Neuronal stem cell (in vitro differentiated cells): Measurements from ENCODE around the gene CAB39.

Experiments used
- DNase-seq: peaks from one replicate; pipeline ENCODE4 v3.0.0-alpha.2; 2013; ENCODE audit warnings: low spot score
- H2AFZ ChIP-seq: one replicate; pipeline ENCODE4 v1.6.1; 2013; ENCODE audit warnings: mild to moderate bottlenecking, low read length, inconsistent platforms
- H2AK5ac ChIP-seq: 2 replicates; pipeline ENCODE4 v1.6.1; 2013; ENCODE audit warnings: low read depth, mild to moderate bottlenecking, inconsistent platforms, low read length, moderate library complexity, mixed read lengths
- H2BK120ac ChIP-seq: 2 replicates; pipeline ENCODE4 v1.6.1; 2013; ENCODE audit warnings: low read depth, mild to moderate bottlenecking, inconsistent platforms, low read length, moderate library complexity, mixed read lengths
- H2BK12ac ChIP-seq: one replicate; pipeline ENCODE4 v1.6.1; 2013; ENCODE audit warnings: low read length, inconsistent platforms
- H2BK15ac ChIP-seq: 2 replicates; pipeline ENCODE4 v1.6.1; 2013; ENCODE audit warnings: mild to moderate bottlenecking, low read length, inconsistent platforms, mixed read lengths
- H2BK5ac ChIP-seq: one replicate; pipeline ENCODE4 v1.6.1; 2013; ENCODE audit warnings: inconsistent platforms, mild to moderate bottlenecking, low read length, moderate library complexity
- H3K14ac ChIP-seq: one replicate; pipeline ENCODE4 v1.6.1; 2013; ENCODE audit warnings: low read length, inconsistent platforms
- H3K18ac ChIP-seq: 2 replicates; pipeline ENCODE4 v1.6.1; 2013; ENCODE audit warnings: low read length, inconsistent platforms
- H3K23ac ChIP-seq: 2 replicates; pipeline ENCODE4 v1.6.1; 2013; ENCODE audit warnings: low read depth, mild to moderate bottlenecking, mixed read lengths, low read length, inconsistent platforms; ENCODE audit not compliant: poor library complexity
- H3K27ac ChIP-seq: replicated peaks from 3 replicates; pipeline ENCODE4 v1.5.1; 2013; ENCODE audit warnings: low read length, inconsistent platforms
- H3K27me3 ChIP-seq, 3 experiments: 2 replicates each; pipeline ENCODE4 v1.6.1; 2013; ENCODE audit warnings: low read length in 3 of 3, mild to moderate bottlenecking in 2 of 3, inconsistent platforms in 1 of 3, low read depth in 1 of 3, mixed read lengths in 1 of 3, moderate library complexity in 1 of 3; ENCODE audit not compliant: control insufficient read depth in 3 of 3, insufficient read depth in 3 of 3
- H3K36me3 ChIP-seq, 2 donors: replicated peaks in 1 of 2; 2 replicates each; pipeline ENCODE4 v1.6.1; 2013; ENCODE audit warnings: low read length in 2 of 2; ENCODE audit not compliant: control insufficient read depth in 2 of 2, insufficient read depth in 2 of 2
- H3K4ac ChIP-seq: 2 replicates; pipeline ENCODE4 v1.6.1; 2013; ENCODE audit warnings: inconsistent platforms, mild to moderate bottlenecking, low read length, moderate library complexity
- H3K4me1 ChIP-seq, 2 donors: 1 replicate in 1 of 2; 2 replicates in 1 of 2; pipeline ENCODE4 v1.6.1; 2013; ENCODE audit warnings: low read length in 2 of 2, low read depth in 1 of 2; ENCODE audit not compliant: control insufficient read depth in 2 of 2, insufficient read depth in 1 of 2
- H3K4me2 ChIP-seq: one replicate; pipeline ENCODE4 v1.6.1; 2013; ENCODE audit warnings: mild to moderate bottlenecking, low read length, inconsistent platforms; ENCODE audit not compliant: insufficient read depth, poor library complexity, severe bottlenecking
- H3K4me3 ChIP-seq, 2 donors: 2 replicates each; pipeline ENCODE4 v1.5.1; 2013; ENCODE audit warnings: low read length in 2 of 2, mild to moderate bottlenecking in 2 of 2, inconsistent platforms in 1 of 2, moderate library complexity in 1 of 2
- H3K79me1 ChIP-seq: one replicate; pipeline ENCODE4 v1.6.1; 2013; ENCODE audit warnings: low read depth, mild to moderate bottlenecking, inconsistent platforms, low read length, moderate library complexity
- H3K9ac ChIP-seq: one replicate; pipeline ENCODE4 v1.6.1; 2013; ENCODE audit warnings: mild to moderate bottlenecking, low read depth, low read length, inconsistent platforms; ENCODE audit not compliant: poor library complexity
- H3K9me3 ChIP-seq, 2 donors: replicated peaks in 1 of 2; 2 replicates each; pipeline versions ENCODE3 to v1.6.1; 2013; ENCODE audit warnings: low read length in 2 of 2, mild to moderate bottlenecking in 2 of 2, inconsistent platforms in 1 of 2, low read depth in 1 of 2, mixed read lengths in 1 of 2, moderate library complexity in 1 of 2; ENCODE audit not compliant: control insufficient read depth in 2 of 2, insufficient read depth in 1 of 2
- H4K8ac ChIP-seq: one replicate; pipeline ENCODE4 v1.6.1; 2013; ENCODE audit warnings: low read depth, mild to moderate bottlenecking, inconsistent platforms, low read length, moderate library complexity
- H4K91ac ChIP-seq: one replicate; pipeline ENCODE4 v1.6.1; 2013; ENCODE audit warnings: low read length, low read depth, mild to moderate bottlenecking, inconsistent platforms; ENCODE audit not compliant: poor library complexity
- WGBS, 2 donors: extraction: QIAGEN DNeasy Blood & Tissue Kit; methylation state at CpG; one replicate each; pipeline ENCODE4 v1.1.7; 2013; ENCODE audit warnings: missing lambda C conversion rate in 2 of 2, mixed read lengths in 1 of 2; ENCODE audit not compliant: insufficient read length in 2 of 2, insufficient replicate concordance in 1 of 2; ENCODE audit errors: extremely low coverage in 2 of 2; 5-methylcytosine and 5-hydroxymethylcytosine counted together

CAB39 gene

DNA sequence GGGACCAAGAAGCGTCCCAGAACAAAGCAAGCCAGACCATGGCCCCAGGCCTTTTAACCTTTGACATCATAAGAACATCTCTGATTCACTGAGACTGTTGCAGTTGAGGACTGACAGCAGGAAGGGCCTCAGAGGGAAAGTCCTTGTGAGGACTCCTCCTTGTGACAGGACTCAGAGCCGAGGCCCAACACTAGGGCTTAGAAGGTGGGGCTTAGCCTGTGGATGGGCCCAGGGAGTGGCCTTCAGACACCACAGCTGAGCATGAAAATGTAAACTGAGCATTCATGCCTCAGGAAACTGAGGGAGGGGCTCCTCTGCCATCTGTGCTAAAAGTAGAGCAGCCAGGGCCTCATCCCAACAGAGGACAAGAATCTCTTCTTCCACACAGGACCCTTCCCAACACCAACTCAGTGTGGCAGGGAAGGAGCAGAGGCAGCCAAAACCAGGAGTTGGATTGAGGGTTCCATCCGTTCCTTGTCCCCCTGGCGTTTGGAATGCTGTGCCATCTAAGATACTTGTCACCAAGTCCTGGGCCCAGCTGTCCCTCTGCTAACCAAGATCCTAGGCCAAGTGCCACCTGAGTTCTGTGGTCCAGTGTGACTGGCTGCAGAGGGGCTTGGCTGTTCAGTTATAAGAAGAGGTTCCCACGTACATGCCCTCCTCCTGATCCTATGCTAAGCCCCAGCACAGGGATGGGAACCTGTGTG, 37.5 kb upstream of the CAB39 start:
- H3K14ac ChIP-seq = no peak overlapping the region
- H3K23ac ChIP-seq = no peak overlapping the region
- no peak overlapping the region for H2BK120ac ChIP-seq
- H3K4me3 ChIP-seq = no peak overlapping the region
- no peaks in the 10 kb centered on the region for H3K79me1 ChIP-seq
- no peak for DNase-seq
- H2BK15ac ChIP-seq = no peak overlapping the region
- no peaks in the 10 kb centered on the region for H3K9me3 ChIP-seq
- no peak overlapping the region for H2AK5ac ChIP-seq
- H3K36me3 ChIP-seq = no peaks in the 10 kb centered on the region
- H3K4me2 ChIP-seq = no peak overlapping the region
- no peak overlapping the region for H4K8ac ChIP-seq
- no peak overlapping the region for H3K4ac ChIP-seq
- no peak overlapping the region for H2BK5ac ChIP-seq
- no peak overlapping the region for H2AFZ ChIP-seq
- H2BK12ac ChIP-seq = no peak overlapping the region
- no peak overlapping the region for H4K91ac ChIP-seq
- H3K27ac ChIP-seq = no peak overlapping the region
- H3K9ac ChIP-seq = no peak overlapping the region
- peak overlapping the region; percentile 17 for H3K18ac ChIP-seq
- WGBS, 2 donors = no CpG with 5 or more reads among the region's 5 CpGs
- H3K4me1 ChIP-seq = peaks cover 0 to 2% of the 10 kb centered on the region in 2 donors
- peaks cover 0 to 36% (median 0%) of the 10 kb centered on the region in 3 experiments for H3K27me3 ChIP-seq

DNA sequence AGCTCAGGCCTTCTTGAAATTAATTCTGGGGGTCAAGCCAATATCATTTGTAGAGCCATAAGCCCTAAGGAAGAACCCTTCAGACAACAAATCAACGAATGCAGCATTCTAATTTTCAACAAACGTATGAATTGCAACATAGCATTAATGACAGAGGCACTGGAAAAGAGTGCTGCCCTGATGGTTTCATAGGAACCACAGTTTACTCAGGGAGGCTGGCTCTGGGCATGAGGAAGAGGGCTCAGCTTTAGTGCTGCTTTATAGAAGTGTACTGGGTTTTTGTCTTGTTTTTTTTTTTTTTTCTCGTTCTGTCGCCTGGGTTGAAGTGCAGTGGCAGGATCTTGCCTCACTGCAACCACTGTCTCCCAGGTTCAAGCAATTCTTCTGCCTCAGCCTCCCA, 36.1 kb upstream of the CAB39 start:
- peaks cover 0 to 44% (median 0%) of the 10 kb centered on the region in 3 experiments for H3K27me3 ChIP-seq
- no peak overlapping the region for H3K4me3 ChIP-seq
- H3K14ac ChIP-seq = no peak overlapping the region
- no peak overlapping the region for H2BK12ac ChIP-seq
- H2BK120ac ChIP-seq = no peak overlapping the region
- no peak overlapping the region for H2AFZ ChIP-seq
- no peak overlapping the region for H2AK5ac ChIP-seq
- no peak overlapping the region for H3K9ac ChIP-seq
- no peak for DNase-seq
- H3K27ac ChIP-seq = no peak overlapping the region
- H2BK5ac ChIP-seq = no peak overlapping the region
- WGBS, 2 donors = no CpG with 5 or more reads among the region's 4 CpGs
- H3K4ac ChIP-seq = no peak overlapping the region
- H3K18ac ChIP-seq = no peak overlapping the region
- H3K23ac ChIP-seq = no peak overlapping the region
- H3K4me1 ChIP-seq = peaks cover 0 to 2% of the 10 kb centered on the region in 2 donors
- no peaks in the 10 kb centered on the region for H3K9me3 ChIP-seq
- no peak overlapping the region for H3K4me2 ChIP-seq
- no peak overlapping the region for H2BK15ac ChIP-seq
- H3K79me1 ChIP-seq = no peaks in the 10 kb centered on the region
- H3K36me3 ChIP-seq = no peaks in the 10 kb centered on the region
- no peak overlapping the region for H4K91ac ChIP-seq
- H4K8ac ChIP-seq = no peak overlapping the region

DNA sequence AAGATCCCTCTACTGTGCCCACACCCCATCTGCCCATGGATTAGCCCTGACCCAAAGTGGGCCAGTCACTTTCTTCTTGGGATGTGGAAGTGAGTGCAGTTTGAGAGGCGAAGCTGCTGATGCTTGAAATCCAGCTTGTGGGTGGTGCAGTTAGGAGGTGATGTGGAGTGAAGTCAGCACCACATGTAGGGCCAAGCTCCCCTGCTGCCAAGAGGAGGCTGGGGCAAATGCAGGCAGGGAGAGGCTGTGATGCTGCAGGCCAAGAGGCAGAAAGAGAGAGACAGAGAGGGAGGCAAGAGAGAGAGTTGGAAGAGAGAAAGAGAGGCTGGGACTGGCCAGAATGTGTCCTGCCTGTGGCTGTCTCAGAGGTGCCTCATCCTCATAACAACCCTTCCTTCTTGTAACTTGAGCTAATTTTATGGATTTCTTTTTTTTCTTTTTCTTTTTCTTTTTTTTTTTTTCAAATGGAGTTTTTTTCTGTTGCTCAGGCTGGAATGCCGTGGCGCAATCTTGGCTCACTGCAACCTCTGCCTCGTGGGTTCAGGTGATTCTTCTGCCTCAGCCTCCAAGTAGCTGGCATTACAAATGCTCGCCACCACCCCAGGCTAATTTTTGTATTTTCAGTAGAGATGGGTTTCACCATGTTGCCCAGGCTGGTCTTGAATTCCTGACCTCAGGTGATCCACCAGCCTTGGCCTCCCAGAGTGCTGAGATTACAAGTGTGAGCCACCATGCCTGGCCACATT, 35.3 kb upstream of the CAB39 start:
- Histone ChIP-seq H3K9me3 (no peaks in the 10 kb centered on the region), H3K4me1 (peaks cover 0 to 2% of the 10 kb centered on the region in 2 donors), H3K4me3 (no peak overlapping the region), H2AFZ (no peak overlapping the region), H2BK12ac (no peak overlapping the region), H3K9ac (no peak overlapping the region), H4K8ac (no peak overlapping the region), H3K36me3 (no peaks in the 10 kb centered on the region), H3K4me2 (no peak overlapping the region), H2BK120ac (no peak overlapping the region), H2BK5ac (no peak overlapping the region), H3K14ac (no peak overlapping the region), H2BK15ac (peak overlapping the region; percentile 62), H3K79me1 (no peaks in the 10 kb centered on the region), H3K4ac (no peak overlapping the region), H3K23ac (no peak overlapping the region), H2AK5ac (peak overlapping the region; percentile 37), H3K18ac (peak overlapping the region; percentile 29), H3K27me3 (peaks cover 0 to 46% (median 0%) of the 10 kb centered on the region in 3 experiments), H3K27ac (no peak overlapping the region), H4K91ac (no peak overlapping the region)
- DNase-seq = no peak
- no CpG with 5 or more reads among the region's 5 CpGs for WGBS, 2 donors

DNA sequence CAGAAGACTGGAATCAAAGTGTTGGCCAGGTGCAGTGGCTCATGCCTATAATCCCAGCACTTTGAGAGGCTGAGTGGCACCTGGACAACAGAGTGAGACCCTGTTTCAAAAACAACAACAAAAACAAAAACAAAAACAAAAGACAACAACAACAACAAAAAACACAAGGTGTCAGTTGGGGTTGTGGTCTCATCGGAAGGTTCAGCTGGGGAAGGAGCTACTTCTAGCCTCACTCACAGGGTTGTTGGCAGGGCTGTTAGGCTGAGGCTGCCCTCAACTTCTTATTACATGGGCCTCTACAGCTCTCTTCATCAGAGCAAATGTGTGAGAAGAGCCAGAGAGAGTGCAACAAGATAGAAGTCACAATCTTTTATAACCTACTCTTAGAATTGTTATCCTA, 34.6 kb upstream of the CAB39 start:
- DNase-seq = no peak
- Histone ChIP-seq H4K91ac (no peak overlapping the region), H2AFZ (no peak overlapping the region), H2BK120ac (no peak overlapping the region), H2AK5ac (no peak overlapping the region), H2BK5ac (no peak overlapping the region), H3K4me2 (no peak overlapping the region), H2BK12ac (no peak overlapping the region), H3K4ac (no peak overlapping the region), H3K27ac (no peak overlapping the region), H3K79me1 (no peaks in the 10 kb centered on the region), H3K18ac (no peak overlapping the region), H3K9me3 (no peaks in the 10 kb centered on the region), H3K27me3 (peaks cover 0 to 52% (median 0%) of the 10 kb centered on the region in 3 experiments), H4K8ac (no peak overlapping the region), H3K14ac (no peak overlapping the region), H3K4me1 (no peaks in the 10 kb centered on the region), H3K36me3 (no peaks in the 10 kb centered on the region), H3K23ac (no peak overlapping the region), H3K9ac (no peak overlapping the region), H3K4me3 (no peak overlapping the region), H2BK15ac (no peak overlapping the region)
- WGBS, 2 donors = no CpG with 5 or more reads among the region's 1 CpG
